GM12878 (cell line): ENCODE measurements around the gene CPVL.

ENCODE experiments used
- CTCF ChIP-seq, 3 experiments: IDR thresholded peaks in 2 of 3; conservative IDR thresholded peaks in 1 of 3; 2 replicates each; pipeline ENCODE4 v1.5.1; 2011; ENCODE audit warnings: low read depth in 3 of 3, low read length in 3 of 3, mild to moderate bottlenecking in 3 of 3, control low read depth in 2 of 3, moderate library complexity in 2 of 3, inconsistent platforms in 1 of 3, mixed read lengths in 1 of 3; ENCODE audit not compliant: control insufficient read depth in 2 of 3, insufficient read depth in 1 of 3; ENCODE audit errors: extremely low read depth in 1 of 3
- POLR2A ChIP-seq: IDR thresholded peaks from 2 replicates; pipeline ENCODE4 v1.6.1; 2011; ENCODE audit warnings: low read depth, mild to moderate bottlenecking, low read length

DNA sequence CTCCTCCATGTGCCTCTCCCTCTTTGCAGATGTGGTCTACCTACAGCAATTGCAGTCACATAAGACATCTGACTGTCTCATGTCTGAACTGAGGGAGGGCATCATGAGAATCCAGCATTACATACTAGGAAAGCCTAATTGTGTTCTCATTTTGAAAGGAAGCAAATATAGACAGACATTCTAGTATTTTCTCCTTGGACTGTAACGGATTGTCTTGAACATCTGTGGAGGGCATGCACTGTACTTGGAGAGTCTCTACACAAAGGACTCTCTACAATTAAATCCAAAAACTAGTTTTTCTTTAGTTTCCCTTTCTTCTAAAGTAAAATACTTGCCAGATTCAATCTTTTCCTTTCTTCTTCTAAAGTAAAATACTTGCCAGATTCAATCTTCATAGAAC lies 153.5 kb downstream of the CPVL start:
- TF ChIP-seq CTCF (IDR thresholded peaks at IDR 0.05 in 2 of 3, conservative IDR thresholded peaks at IDR 0.05 in 1 of 3; ENCODE audit: control insufficient read depth in 2 of 3, extremely low read depth in 1 of 3, insufficient read depth in 1 of 3, low read depth in 3 of 3, low read length in 3 of 3) (no peak), POLR2A (no peak)
